Panc1 (cell line): ENCODE results near the gene CALM1. TPM values are rescaled to one million over a fixed set of nuclear protein-coding genes. Genes with fewer than 3 reads are reported as not detected.

ENCODE experiments used
- ATAC-seq: fragments of 200-7000 bp; cut with Tn5 transposase; 2 replicates; pipeline ENCODE4 v1.9.1; 2020; ENCODE audit warnings: mild to moderate bottlenecking, moderate library complexity
- BruUV-seq: library from RNA; stranded (reverse); fragments of 400-500 nt; replicated peaks from 2 replicates; lab custom pipeline; 2021; lab: Mats Ljungman, UMichigan
- CTCF ChIA-PET: fragments of 300-600 bp; sonication (Branson Sonifier 250); formaldehyde crosslinking; loops from one replicate; lab custom pipeline; 2022; ENCODE audit warnings: antibody characterized with exemption; lab: Charles Lee
- POLR2A ChIA-PET: fragments of 300-600 bp; sonication (Branson Sonifier 250); formaldehyde crosslinking; loops from one replicate; lab custom pipeline; 2022; ENCODE audit warnings: antibody characterized with exemption; lab: Charles Lee
- DNase-seq: peaks from one replicate; pipeline ENCODE4 v3.0.0-alpha.2; 2010; ENCODE audit warnings: low read depth, low spot score
- H3K27ac ChIP-seq: 2 replicates; pipeline ENCODE4 v1.5.1; 2011; ENCODE audit warnings: mild to moderate bottlenecking, low read length, inconsistent platforms
- H3K27me3 ChIP-seq: fragments of 200-500 bp; sonication (Bioruptor generic); 2 replicates; pipeline ENCODE4 v1.6.0; 2014; ENCODE audit warnings: low read length, inconsistent platforms; ENCODE audit not compliant: control insufficient read depth, insufficient read depth
- H3K36me3 ChIP-seq: fragments of 200-500 bp; sonication (Bioruptor generic); 2 replicates; pipeline ENCODE4 v1.5.1; 2014; ENCODE audit warnings: inconsistent platforms, mild to moderate bottlenecking, low read length, moderate library complexity; ENCODE audit not compliant: control insufficient read depth, insufficient read depth
- H3K4me1 ChIP-seq: 2 replicates; pipeline ENCODE4 v1.5.1; 2011; ENCODE audit warnings: inconsistent platforms, mild to moderate bottlenecking, low read length, moderate library complexity; ENCODE audit not compliant: control insufficient read depth, insufficient read depth
- H3K4me3 ChIP-seq, 2 experiments: 2 replicates each; pipeline ENCODE4 v1.5.1; 2011 to 2012; ENCODE audit warnings: low read depth in 2 of 2, low read length in 2 of 2, mild to moderate bottlenecking in 2 of 2, inconsistent platforms in 1 of 2, moderate library complexity in 1 of 2
- H3K9me3 ChIP-seq: fragments of 200-500 bp; sonication (Bioruptor generic); 2 replicates; pipeline ENCODE4 v1.5.1; 2014; ENCODE audit warnings: low read depth, mild to moderate bottlenecking, inconsistent platforms, low read length, moderate library complexity; ENCODE audit not compliant: control insufficient read depth, insufficient read depth
- POLR2AphosphoS5 ChIP-seq: IDR thresholded peaks from 2 replicates; pipeline ENCODE4 v1.6.1; 2012; ENCODE audit warnings: mild to moderate bottlenecking, low read depth, low read length, moderate library complexity
- SIN3A ChIP-seq: IDR thresholded peaks from 2 replicates; pipeline ENCODE4 v1.6.1; 2012; ENCODE audit warnings: low read depth, mild to moderate bottlenecking, low read length, moderate library complexity, borderline replicate concordance; ENCODE audit not compliant: insufficient read depth
- TCF7L2 ChIP-seq: IDR thresholded peaks from 2 replicates; pipeline ENCODE4 v1.6.1; 2011; ENCODE audit warnings: mild to moderate bottlenecking, low read depth, low read length, inconsistent platforms
- in situ Hi-C: cut with HindIII; loops from 2 replicates; pipeline ENCODE4 v1.10.0; 2016; ENCODE audit warnings: low sequenced_read_pairs, low pct_unique_long_range_greater_than_20kb
- intact Hi-C: fragments of 100-400 bp; cut with micrococcal nuclease; formaldehyde crosslinking; loops from one replicate; pipeline ENCODE4 v1.10.0; 2022; ENCODE audit not compliant: unreplicated experiment
- total RNA-seq: library from RNA; stranded (reverse); gene quantifications from one replicate; pipeline ENCODE4 v1.2.1, GENCODE V29; 2021; ENCODE audit not compliant: unreplicated experiment
- TF ChIP-seq, protein P1 (sequence below), 2 experiments: IDR thresholded peaks; 2 replicates each; pipeline ENCODE4 v1.6.1; 2011 to 2012; ENCODE audit warnings: low read depth in 2 of 2, control low read depth in 1 of 2, low read length in 1 of 2, mild to moderate bottlenecking in 1 of 2, moderate library complexity in 1 of 2; ENCODE audit not compliant: insufficient read depth in 1 of 2
- TF ChIP-seq, protein P2 (sequence below): fragments of 450-650 bp; IDR thresholded peaks from 2 replicates; pipeline ENCODE4 v1.5.1; 2017; ENCODE audit warnings: mild to moderate bottlenecking

Gene CALM1
- total RNA-seq, 1 experiment from 2014 or later = 182 TPM

DNA sequence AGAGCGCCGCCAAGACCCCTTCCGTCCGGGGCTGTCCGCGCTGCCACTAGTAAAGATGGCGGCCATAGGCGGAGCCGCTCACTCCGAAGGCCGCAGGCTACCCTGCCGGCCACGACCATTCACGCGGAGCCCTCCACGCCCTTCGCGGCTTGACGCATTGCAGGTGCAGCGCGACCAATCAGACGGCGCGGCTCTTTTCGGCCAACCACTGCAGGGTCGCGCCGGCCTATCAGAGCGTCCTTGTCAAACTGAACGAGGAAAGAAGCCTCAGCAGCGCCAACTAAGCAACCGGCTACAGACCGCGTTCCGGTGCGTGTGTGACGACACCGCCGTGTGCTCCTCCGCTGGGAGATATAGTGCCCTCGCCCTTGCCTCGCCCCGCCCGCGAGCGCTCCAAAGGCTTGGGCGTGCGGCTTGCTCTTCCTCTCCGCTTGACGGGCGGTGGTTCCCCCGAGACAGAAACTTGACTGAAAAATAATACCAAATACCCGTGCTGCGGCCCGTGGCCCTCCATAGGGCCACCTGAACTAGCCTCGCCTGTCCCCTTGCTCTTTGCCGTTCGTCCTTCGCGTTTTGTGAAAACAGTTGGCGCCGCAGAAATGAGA is 13.6 kb upstream of the CALM1 start:
- peak; percentile 89 for DNase-seq
- CTCF ChIA-PET = interaction anchor here (0.6 to 0.7 kb wide), 2 partner anchors 165 to 507 kb away, joined by 3 to 8 read pairs; no protein-coding TSS in a partner anchor
- in situ Hi-C loops = no loop called here
- Histone ChIP-seq H3K4me1 (peaks cover 15% of the 10 kb centered on the region), H3K36me3 (no peaks in the 10 kb centered on the region; the same call in 1 of the 2 replicates), H3K27me3 (no peaks in the 10 kb centered on the region), H3K27ac (peak overlapping the region; percentile 93), H3K9me3 (no peaks in the 10 kb centered on the region), H3K4me3 (peak overlapping the region; percentile 80 to 90)
- 0 out of 2 replicates have a peak, but pooled peaks have one; percentile 48 for TF ChIP-seq SIN3A
- TF ChIP-seq, protein P1, sequence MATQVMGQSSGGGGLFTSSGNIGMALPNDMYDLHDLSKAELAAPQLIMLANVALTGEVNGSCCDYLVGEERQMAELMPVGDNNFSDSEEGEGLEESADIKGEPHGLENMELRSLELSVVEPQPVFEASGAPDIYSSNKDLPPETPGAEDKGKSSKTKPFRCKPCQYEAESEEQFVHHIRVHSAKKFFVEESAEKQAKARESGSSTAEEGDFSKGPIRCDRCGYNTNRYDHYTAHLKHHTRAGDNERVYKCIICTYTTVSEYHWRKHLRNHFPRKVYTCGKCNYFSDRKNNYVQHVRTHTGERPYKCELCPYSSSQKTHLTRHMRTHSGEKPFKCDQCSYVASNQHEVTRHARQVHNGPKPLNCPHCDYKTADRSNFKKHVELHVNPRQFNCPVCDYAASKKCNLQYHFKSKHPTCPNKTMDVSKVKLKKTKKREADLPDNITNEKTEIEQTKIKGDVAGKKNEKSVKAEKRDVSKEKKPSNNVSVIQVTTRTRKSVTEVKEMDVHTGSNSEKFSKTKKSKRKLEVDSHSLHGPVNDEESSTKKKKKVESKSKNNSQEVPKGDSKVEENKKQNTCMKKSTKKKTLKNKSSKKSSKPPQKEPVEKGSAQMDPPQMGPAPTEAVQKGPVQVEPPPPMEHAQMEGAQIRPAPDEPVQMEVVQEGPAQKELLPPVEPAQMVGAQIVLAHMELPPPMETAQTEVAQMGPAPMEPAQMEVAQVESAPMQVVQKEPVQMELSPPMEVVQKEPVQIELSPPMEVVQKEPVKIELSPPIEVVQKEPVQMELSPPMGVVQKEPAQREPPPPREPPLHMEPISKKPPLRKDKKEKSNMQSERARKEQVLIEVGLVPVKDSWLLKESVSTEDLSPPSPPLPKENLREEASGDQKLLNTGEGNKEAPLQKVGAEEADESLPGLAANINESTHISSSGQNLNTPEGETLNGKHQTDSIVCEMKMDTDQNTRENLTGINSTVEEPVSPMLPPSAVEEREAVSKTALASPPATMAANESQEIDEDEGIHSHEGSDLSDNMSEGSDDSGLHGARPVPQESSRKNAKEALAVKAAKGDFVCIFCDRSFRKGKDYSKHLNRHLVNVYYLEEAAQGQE (IDR thresholded peaks at IDR 0.05; ENCODE audit: insufficient read depth in 1 of 2, low read depth in 2 of 2, low read length in 1 of 2) = 0 out of 4 replicates have a peak, but pooled peaks of 1 of the 2 experiments have one; percentile 15
- TF ChIP-seq TCF7L2 = peak; percentile 29; the same call in 1 of the 2 replicates
- TF ChIP-seq, protein P2, sequence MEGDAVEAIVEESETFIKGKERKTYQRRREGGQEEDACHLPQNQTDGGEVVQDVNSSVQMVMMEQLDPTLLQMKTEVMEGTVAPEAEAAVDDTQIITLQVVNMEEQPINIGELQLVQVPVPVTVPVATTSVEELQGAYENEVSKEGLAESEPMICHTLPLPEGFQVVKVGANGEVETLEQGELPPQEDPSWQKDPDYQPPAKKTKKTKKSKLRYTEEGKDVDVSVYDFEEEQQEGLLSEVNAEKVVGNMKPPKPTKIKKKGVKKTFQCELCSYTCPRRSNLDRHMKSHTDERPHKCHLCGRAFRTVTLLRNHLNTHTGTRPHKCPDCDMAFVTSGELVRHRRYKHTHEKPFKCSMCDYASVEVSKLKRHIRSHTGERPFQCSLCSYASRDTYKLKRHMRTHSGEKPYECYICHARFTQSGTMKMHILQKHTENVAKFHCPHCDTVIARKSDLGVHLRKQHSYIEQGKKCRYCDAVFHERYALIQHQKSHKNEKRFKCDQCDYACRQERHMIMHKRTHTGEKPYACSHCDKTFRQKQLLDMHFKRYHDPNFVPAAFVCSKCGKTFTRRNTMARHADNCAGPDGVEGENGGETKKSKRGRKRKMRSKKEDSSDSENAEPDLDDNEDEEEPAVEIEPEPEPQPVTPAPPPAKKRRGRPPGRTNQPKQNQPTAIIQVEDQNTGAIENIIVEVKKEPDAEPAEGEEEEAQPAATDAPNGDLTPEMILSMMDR = no peak
- peak; percentile 88 for TF ChIP-seq POLR2AphosphoS5
- no TSS peak for BruUV-seq
- POLR2A ChIA-PET = interaction anchor here (0.7 kb wide), 2 partner anchors 117 to 558 kb away, joined by 3 to 19 read pairs; no protein-coding TSS in a partner anchor
- intact Hi-C loops = loop anchor here (5.0 kb wide), 1 partner anchor 51 kb away; the partner anchor contains the start of gene NRDE2
- peak; percentile 98 for ATAC-seq

DNA sequence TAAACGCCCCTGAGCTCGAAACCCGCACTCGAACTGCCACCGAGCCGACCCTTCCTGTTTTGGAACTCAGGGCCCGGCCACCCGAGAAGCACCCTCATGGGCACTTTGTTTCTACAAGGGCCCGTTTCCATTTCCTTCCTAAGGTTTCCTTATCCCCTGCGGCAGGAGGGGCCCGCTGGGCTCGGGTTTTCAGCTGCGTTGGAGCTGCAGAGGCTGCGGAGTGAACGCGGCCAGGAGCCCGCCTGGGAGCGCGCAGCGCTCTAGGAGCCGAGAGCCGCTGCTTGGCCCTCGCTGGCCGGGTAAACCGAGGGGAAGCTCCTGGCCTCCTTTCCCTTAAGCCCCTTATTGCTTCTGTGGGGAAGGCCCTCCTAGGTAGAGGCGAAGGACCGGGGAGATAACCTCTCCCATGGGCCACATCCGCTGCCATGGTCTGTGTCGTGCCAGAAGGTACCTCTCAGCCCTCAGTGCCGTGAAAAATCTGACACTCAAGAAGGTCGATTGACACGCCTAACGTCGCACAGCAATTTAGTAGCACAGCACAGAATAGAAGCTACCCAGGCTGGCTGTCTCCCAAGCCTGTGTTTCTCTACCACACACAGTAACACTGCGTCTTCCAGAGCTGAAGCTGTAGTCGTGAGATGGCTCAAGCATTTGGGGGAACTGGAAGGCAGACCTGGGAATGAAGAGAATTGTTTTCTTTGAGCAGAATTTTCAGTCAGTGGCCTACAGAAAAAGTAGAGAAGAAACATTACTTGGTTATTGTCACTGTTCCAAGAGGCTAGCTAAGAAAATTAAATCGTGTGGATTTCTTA is 12.9 kb upstream of the CALM1 start:
- H3K36me3 ChIP-seq = no peaks in the 10 kb centered on the region; the same call in 1 of the 2 replicates
- no peaks in the 10 kb centered on the region for H3K27me3 ChIP-seq
- H3K4me1 ChIP-seq = peaks cover 15% of the 10 kb centered on the region
- no peaks in the 10 kb centered on the region for H3K9me3 ChIP-seq
- CTCF ChIA-PET = interaction anchor here (0.6 kb wide), 1 partner anchor 507 kb away, joined by 8 read pairs; no protein-coding TSS in a partner anchor
- H3K4me3 ChIP-seq = peak overlapping the region; percentile 54 to 80
- in situ Hi-C loops = no loop called here
- BruUV-seq = TSS peak; percentile 95
- POLR2A ChIA-PET = interaction anchor here (0.7 kb wide), 2 partner anchors 118 to 557 kb away, joined by 3 to 19 read pairs; no protein-coding TSS in a partner anchor
- ATAC-seq (peak; percentile 44), DNase-seq (no peak)
- intact Hi-C loops = loop anchor here (5.0 kb wide), 1 partner anchor 52 kb away; the partner anchor contains the start of gene NRDE2
- no peak for TF ChIP-seq POLR2AphosphoS5
- TF ChIP-seq, protein P1 (IDR thresholded peaks at IDR 0.05; ENCODE audit: insufficient read depth in 1 of 2, low read depth in 2 of 2, low read length in 1 of 2) = no peak
- no peak for TF ChIP-seq SIN3A
- TF ChIP-seq, protein P2 = no peak
- TF ChIP-seq TCF7L2 = no peak
- H3K27ac ChIP-seq = peak overlapping the region; percentile 86
